Hair follicle dermal papilla cell (primary cell): ENCODE data around the gene SLC2A4. TPM values are rescaled to one million over a fixed set of nuclear protein-coding genes. Genes with fewer than 3 reads are reported as not detected.

Experiments
- total RNA-seq: library from RNA; depleted of rRNA; stranded (reverse); fragments of >200 nt; gene quantifications from 2 replicates; pipeline ENCODE4 v1.2.3, GENCODE V29; 2012

SLC2A4 gene
- total RNA-seq: under 0.01 and 0.12 TPM in 2 replicates

DNA sequence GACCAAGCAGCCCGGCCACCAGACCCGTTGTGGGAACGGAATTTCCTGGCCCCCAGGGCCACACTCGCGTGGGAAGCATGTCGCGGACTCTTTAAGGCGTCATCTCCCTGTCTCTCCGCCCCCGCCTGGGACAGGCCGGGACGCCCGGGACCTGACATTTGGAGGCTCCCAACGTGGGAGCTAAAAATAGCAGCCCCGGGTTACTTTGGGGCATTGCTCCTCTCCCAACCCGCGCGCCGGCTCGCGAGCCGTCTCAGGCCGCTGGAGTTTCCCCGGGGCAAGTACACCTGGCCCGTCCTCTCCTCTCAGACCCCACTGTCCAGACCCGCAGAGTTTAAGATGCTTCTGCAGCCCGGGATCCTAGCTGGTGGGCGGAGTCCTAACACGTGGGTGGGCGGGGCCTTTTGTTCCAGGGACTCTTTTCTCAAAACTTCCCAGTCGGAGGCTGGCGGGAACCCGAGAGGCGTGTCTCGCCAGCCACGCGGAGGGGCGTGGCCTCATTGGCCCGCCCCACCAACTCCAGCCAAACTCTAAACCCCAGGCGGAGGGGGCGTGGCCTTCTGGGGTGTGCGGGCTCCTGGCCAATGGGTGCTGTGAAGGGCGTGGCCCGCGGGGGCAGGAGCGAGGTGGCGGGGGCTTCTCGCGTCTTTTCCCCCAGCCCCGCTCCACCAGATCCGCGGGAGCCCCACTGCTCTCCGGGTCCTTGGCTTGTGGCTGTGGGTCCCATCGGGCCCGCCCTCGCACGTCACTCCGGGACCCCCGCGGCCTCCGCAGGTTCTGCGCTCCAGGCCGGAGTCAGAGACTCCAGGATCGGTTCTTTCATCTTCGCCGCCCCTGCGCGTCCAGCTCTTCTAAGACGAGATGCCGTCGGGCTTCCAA lies at the start of gene SLC2A4:
TSS of gene SLC2A4 (plus strand) at position 645 of the 879 bp plus-strand sequence. CDS start at position 862, 217 bp downstream.

DNA sequence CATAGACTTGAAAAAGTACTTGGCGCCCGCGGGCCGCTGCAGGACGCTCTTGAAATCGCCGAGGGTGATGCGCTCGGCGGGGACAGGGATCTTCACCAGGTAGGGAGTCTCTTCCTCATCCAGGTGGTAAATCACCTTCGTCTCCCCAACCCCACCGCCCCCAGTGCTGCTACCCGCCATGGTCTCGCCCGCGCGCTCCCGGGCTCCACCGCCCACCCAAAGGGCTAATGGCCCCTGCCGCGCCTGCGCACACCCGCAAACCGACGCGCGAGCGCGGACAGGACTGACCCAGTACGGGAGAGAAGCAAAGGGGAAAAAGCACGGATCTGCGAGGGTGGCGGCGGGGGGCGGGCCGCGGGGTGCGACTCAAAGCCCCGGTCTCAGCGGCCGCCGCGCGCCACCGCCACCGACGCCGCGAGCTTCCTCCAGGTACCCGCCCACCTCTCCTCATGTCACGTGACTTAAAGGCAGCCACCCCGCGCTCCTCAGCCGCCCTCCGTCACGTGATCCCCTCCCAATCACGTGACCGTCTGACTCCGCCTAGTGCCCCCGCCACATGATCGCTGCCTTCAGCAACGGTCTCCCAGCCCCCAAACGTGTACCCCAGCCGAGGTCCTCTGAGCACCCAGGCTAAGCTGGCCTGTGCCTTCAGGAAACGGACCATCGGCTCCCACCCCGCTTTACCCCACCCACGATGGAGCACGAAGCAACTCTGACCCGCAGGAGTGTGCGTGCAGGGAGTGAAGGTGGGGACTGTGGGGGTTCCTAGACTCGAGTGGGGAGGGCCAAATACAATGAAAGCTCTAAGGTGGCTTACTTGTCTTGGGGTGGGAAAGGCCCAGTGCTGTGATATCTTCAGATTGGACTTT lies 47.2 kb upstream of the SLC2A4 start, which contains the start of gene DVL2:
TSS of gene DVL2 (minus strand) at position 435 of the 869 bp plus-strand sequence. CDS start at position 180, 255 bp downstream.

DNA sequence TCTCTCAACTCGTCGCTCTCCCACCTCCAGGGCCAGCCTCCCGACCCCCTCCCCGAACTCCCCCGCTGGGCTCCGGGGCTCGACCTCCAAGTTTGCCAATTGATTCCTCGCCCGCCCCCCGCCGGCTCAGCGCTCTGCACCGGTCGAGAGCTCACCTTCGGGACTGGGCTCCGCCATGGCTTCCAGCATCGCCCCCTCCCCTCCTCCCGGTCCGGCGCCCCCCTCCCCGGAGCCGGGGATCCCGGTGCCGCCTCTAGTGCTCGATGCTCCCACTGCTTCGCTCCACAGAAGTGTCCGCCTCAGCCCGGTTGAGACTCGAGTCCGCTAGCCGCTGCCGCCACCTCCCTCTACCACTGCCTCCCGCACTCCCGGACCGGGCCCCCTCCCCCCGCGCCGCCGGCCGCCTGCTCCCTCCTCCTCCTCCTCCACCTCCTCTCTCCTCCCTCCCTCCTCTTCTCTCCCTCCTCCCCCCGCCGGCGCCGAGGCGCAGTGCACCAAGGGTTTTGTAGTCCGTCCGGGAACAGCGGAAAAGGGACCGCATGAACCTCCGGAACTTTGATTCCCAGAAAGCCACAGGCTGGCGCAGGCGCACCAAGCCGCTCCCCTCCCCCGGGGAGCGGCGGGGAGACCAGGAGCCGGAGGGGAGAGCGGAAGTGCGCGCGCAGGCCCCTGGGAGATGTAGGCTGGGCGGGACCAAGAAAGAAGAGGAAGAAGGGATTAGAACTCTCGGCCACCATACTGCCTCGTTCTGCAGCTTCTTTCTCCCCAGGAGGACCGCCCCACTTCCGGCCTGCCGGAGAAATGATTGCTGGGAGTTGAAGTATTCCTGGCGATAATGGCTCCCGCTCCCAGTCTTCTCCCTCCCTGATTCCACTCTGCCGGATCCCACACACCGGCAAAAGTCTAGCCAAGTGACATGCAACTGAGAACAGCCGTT lies 42.2 kb upstream of the SLC2A4 start, which contains the start of gene PHF23:
TSS of gene PHF23 (minus strand) at position 367 of the 937 bp plus-strand sequence. CDS start at position 189, 178 bp downstream.

DNA sequence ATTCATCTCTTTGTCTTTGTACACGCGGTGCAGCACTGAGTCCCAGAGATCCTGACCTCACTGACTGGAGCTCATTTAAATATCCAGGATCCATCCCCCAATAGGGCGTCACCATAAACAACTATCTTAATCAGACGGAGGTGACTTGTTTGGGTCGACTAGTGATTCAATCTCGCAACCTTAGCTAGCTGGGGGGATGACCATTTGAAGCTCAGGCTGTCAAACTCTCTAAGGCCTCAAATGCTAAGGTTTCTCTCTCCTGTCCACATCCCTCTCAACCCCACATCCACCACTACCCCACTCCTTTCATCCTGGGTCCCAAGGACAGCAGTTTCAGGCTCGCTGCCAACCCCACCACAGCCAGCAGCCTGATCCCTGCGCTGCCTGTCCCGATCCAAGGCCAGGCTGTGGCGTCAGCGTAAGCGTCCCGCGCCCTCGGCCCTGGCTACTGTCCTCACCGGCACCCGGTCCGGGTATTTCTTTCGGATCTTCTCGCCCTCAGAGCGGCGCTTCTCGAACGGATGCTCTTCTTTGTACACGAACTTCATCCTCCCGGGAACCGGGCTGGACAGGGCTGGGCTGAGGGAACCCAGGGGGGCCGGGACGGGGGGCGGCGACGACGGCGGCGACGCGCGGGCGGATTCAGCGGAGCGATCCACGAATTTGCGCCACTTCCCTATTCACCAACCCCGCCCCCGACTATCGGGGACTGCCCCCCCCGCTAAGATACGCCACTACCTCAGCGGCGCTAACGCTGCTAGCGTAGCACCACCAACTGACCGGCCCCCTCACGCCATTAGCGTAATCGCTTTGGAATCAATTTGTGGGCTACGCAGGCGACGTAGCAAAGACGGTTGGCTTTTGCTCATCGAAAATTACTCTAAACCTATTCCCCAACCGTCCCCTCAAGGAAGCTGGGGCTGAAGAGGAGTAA lies 39.5 kb upstream of the SLC2A4 start, which contains the start of gene GABARAP:
TSS of gene GABARAP (minus strand) at position 667 of the 934 bp plus-strand sequence. CDS start at position 548, 119 bp downstream.

DNA sequence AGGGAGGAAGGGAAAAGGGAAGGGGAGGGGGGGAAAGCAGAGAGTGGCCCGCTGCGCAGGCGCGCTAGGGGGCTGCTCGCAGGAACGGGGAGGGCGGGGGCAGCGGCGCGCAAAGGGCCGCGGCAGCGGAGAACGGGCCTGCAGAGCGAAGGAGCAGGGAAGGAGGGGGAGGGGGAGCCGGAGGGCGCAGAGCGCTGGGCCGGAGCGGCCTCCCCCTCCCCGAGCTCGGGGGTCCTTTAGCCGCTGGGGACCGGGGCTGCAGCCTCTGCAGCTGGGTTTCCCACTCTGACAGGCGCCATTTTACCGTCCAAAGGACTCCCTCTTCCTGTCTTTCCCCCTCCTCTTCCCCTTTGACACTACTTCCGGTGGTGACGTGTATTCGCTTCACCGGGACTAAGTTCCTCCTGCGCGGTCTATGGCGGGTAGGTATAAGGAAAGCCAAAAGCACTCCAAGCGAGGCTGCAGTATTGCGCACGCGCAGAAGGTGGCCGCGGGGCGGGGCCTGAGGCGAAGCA lies 29.8 kb upstream of the SLC2A4 start, which contains the start of gene CTDNEP1:
TSS of gene CTDNEP1 (minus strand) at position 74 of the 515 bp plus-strand sequence. CDS start 438 bp downstream, outside the sequence.

DNA sequence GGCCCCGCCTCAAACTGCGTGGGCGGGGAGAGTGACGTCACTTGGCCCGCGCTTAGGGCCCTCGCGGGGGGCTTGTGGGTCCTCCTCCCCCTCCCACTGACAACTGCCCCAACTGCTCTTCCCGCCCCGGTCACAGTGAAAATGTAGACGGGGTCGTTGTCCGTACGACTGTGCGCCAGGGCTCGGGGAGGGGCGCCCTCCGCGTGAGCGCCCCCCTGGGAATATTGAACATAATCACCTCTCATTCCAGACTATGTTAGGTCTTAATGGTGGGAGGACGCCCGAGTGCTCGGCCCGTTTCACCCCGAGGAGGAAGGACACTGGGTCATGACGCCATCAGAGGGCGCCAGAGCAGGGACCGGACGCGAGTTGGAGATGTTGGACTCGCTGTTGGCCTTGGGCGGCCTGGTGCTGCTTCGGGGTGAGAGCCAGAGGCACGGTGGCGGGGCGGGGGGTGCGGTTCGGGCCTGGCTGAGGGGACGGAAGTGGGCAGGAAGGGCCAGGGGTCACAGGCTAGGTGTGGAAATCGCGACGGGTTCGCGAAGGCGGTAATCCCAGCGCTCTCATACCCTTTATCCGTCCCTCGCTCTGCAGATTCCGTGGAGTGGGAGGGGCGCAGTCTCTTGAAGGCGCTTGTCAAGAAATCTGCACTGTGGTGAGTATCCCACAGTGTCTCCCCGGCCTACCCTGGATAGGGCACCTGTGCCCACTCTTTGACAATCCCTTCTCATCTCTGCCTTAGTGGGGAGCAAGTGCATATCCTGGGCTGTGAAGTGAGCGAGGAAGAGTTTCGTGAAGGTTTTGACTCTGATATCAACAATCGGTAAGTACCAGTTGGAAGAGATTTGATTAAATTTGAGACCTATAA lies 29.1 kb upstream of the SLC2A4 start, which contains the start of gene ELP5:
TSS of gene ELP5 (plus strand) at position 40 of the 868 bp plus-strand sequence. CDS start at position 376, 336 bp downstream.

DNA sequence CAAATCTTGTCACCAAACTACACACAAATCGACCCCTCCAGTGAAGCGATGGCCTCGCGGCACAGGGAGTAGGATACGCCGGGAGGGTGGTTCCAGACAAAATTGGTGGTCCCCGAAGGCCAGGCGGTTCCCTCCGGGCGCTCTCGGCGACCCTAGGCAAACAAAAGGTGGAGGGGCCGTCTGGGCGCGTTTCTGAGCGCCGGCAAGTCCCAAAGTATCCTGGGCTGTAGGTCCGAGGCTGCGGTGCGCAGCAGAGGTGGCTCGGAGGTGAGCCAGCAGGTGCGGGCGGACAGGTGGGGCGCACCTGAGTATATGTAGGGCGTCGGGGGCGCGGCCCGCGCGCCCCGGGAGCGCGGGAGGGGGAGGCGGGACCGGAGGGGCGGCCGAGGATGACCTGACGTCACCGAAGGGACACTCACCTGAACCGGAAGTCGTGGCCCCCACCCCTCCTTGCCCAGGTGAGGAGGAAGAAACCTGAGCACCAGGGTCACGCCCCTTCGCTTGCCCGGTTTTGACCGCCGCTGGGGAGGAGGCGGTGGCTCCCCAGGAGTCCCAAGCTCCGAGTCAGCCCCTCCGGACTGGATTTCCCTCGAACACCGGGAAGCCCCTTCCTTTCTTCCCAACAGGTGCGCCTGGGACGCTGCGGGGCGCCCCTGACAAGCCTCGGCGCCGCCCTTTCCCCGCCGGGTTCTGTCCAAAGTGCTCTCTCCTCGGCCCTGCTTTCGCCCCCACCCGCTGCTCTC lies 19.2 kb upstream of the SLC2A4 start, which contains the start of gene CLDN7:
TSS of gene CLDN7 (minus strand) at position 287 of the 743 bp plus-strand sequence. CDS start 435 bp downstream, outside the sequence.

DNA sequence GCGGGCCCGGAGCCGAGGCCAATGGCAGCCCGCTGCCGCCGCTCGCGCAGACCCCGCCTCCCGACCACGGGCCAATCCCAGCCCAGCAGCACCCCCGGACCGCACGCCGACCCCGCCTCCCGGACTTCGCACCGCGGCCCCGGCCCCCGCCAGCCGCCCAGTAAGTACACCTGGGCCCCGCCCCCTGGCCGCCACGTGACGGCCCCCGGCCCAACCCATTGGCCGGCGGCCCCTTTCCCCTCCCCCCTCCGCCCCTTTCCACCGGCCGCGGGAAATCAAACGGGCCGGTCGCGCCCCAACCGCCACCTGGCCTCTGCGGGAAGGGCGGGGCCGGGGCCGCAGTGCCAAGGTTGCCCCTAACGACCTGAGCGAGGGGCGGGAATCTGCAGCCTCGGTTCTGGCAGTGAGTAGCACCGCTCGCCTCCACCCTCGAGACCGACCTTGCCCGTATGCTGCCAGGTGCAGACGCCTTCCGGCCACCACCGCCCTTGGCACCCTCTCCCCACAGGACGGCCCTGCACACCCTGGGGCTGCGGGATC lies 13.2 kb downstream of the SLC2A4 start, which contains the start of gene YBX2:
TSS of gene YBX2 (minus strand) at position 26 of the 540 bp plus-strand sequence. CDS start 139 bp downstream, outside the sequence.

DNA sequence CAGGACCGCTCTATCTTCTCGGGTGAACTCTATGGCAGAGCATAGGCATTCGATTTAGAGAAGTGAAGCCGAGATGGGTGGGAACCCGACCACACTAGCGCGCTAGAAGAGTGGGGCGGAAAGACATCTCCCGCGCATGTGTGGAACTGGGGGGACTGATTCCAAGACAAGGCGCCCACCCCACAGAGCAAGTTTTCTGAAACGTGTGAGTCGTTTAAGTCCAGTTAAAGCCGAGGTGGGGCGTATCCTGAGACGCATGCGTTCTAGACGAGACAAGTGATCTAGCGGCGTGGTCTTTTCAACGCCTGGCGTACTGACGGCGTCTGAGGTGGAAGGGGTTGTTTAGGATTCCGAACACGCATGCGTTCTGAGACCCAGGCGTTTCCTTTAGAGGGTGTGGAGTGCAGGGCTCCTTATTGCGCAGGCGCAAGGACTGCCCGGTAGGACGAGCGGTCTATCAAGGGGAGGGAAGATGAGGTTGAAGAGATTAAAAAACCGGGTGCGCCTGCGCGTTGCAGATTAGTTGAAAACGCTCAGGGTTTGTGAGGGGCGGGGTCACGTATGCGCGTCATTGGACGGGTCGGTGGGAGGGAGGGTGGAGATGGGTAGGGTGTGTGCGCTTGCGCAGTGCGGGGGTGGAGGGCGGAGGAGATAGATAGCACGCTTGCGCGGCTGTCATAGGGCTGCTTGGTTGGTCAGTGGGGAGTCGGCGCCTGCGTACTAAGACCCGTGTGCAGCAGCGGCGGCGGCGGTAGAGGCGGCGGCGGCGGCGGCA lies 25.6 kb downstream of the SLC2A4 start, which contains the start of gene EIF5A:
TSS of gene EIF5A (plus strand) at position 718 of the 775 bp plus-strand sequence. CDS start 2,008 bp downstream, outside the sequence.

DNA sequence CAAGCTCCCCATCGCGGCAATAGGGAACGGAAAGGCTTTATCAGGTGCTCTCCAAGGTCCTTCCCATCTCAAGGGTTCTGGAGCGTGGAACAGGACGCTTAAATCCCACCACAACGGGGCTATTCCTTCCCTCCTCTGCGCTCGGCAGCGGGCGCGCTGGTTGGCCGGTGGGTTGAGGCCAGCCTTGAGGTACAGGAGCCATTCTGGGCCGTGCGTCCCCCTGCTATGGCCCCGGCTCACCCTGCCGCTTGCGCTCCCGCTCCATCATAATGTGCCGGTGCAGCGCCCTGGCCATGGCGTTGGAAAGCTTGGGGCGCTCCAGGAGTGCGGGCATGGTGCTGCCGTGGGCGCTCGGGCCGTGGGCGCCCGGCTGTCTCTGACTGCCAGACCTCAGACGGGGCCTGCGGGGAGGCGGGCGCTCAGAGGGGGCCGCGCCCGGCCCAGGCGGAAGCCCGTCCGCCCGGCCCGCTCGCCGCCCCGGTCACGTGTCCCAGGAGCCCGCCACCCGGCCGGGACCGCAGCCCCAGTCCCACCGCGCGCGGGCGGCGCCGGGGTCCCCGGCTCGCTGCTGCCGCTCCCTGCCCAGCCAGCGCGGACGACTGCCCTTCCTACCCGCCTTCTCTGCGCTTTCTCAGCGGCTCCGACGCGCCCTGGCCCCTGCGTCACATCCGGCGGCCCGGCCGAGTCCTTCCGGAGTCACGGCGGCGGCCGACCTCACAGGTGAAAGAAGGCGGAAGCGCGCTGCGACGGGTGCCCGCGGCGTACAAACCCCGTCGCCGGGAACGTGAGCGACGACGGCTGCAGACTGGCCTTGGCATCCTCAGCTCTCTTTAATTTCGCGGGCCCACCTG lies 33.4 kb downstream of the SLC2A4 start, which contains the start of gene GPS2:
TSS of gene GPS2 (minus strand) at position 642 of the 851 bp plus-strand sequence. CDS start at position 334, 308 bp downstream.

DNA sequence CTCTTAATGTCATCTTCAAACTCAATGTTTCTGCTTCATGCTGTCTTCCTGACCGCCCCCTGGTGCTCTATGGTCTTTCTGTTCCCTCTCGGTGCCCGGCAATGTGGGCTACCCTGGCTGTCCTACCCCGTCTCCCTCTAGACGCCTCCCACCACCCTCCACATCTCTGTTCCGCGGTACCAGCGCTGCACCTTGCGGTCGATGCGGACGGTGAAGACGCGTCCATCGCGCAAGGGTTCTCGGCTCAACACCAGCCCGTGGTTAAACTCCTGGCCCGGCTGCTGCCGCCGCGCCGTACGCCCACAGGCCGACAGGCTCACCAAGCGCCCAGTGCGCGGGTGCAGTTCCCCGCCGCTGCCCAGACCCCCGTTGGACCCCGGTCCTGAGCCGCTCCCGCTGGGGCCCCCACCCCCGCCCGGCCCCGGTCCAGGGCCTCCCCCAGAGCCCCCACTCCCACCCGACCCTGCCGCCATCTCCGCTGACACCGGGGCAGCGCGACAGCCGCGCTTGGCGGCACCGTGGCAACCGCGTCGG lies 47.4 kb downstream of the SLC2A4 start, which contains the start of gene NEURL4:
TSS of gene NEURL4 (minus strand) at position 496 of the 534 bp plus-strand sequence. CDS start at position 473, 23 bp downstream.

DNA sequence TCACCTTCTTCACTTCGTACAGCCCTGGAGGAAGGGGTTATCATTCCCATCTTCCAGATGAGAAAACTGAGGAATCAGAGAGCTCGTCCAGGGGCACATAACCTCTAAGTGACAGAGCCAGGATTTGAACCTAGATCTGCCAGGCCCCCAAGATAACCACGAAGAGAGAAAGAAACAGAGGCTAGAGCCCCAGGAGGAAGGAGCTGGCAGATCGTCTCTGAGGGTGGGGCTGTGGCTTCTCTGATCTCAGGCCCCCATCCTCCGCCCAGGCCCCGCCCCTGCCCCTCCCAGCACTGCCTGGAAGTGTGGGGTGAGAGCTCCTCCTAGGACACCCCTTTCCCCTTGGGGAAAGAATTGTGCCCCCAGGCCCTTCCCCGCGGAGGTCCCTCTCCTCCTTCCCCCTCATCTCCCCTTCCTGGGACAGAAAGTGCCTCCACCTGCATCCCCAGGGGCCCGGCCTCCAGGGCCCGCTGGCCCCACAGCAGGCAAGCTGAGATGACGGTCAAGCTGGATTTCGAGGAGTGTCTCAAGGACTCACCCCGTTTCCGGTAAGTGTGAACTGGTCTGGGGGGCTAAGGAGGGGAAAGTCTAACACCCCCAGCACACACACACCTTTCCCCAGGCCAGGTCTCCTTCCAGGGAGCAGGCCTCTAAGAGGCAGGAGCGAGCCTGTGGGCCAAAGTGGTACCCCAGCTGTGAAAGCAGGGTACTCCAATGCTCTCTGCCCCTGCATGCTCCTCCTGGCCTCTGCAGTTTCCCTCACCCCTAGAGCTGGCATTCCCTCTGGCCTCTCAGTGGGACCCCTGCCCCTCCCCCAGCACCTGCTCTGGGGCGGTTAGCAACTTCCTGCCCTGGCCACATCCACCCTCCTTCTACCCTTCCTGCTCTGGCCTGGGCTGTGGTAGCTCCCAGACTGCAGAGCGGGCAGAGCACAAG lies 55.0 kb downstream of the SLC2A4 start, which contains the start of gene ACAP1:
TSS of gene ACAP1 (plus strand) at position 290 of the 936 bp plus-strand sequence. CDS start at position 496, 206 bp downstream.

